AG04449 (cell line): ENCODE data around the gene GPR107.

Experiments used
- CTCF ChIA-PET: fragments of 350-600 bp; formaldehyde crosslinking; extraction: SDS; loops from one replicate; lab custom pipeline; 2021; ENCODE audit warnings: antibody characterized with exemption; lab: Yijun Ruan, JAX
- POLR2A ChIA-PET: fragments of 400-600, 350-600 bp; formaldehyde crosslinking; extraction: SDS; loops from one replicate; lab custom pipeline; 2020; ENCODE audit warnings: antibody characterized with exemption, inconsistent platforms; lab: Yijun Ruan, JAX
- DNase-seq: peaks from one replicate; pipeline ENCODE4 v3.0.0-alpha.2; 2010; ENCODE audit warnings: low read depth, low spot score
- H3K4me3 ChIP-seq: 2 replicates; pipeline ENCODE4 v1.5.1; 2011; ENCODE audit warnings: low read depth, mild to moderate bottlenecking, control low read depth, low read length
- TF ChIP-seq, protein P1 (sequence below): IDR thresholded peaks from one replicate; pipeline ENCODE4 v1.5.1; 2011; ENCODE audit warnings: mild to moderate bottlenecking, moderate library complexity, low read length, control low read depth, inconsistent platforms; ENCODE audit not compliant: insufficient read depth; ENCODE audit errors: missing control alignments

The GPR107 gene

DNA sequence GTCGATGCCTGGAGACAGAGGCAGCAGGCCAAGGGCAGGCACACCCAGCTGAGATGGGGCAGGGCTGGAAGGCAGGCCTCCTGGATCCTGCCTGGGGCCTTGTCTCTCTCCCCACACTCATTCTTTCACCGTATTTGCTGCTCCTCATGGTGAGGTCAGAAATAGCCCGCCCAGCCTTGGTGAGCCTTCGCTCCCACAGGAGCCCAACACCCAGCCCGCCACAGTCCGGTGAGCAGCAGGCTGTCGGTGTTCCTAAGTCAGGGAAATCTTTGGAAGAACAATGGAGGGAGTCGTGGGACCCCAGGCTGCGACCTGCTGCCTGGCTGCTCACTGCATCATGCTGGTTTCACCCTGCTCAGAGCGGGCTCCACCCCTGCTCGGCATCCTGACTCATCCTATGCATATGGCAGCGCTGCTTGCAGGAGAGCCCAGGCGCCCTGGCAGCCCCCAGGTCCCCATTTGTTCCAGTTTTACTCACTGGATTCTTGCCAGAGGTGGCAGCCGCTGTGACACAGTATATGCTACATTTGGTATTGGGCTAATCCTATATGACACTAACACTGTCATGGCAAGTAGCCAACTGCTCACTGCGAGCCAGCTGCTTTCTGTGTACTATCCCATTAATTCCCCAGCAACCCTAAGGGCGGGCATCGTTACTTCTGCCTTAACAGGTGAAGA lies 65.3 kb downstream of the GPR107 start:
- CTCF ChIA-PET: interaction anchor here (1.6 to 21.0 kb wide), 4 partner anchors 10 to 234 kb away, joined by 3 to 384 read pairs (median 32); no protein-coding TSS in a partner anchor
- H3K4me3 ChIP-seq: no peak overlapping the region
- DNase-seq: no peak
- TF ChIP-seq, protein P1, sequence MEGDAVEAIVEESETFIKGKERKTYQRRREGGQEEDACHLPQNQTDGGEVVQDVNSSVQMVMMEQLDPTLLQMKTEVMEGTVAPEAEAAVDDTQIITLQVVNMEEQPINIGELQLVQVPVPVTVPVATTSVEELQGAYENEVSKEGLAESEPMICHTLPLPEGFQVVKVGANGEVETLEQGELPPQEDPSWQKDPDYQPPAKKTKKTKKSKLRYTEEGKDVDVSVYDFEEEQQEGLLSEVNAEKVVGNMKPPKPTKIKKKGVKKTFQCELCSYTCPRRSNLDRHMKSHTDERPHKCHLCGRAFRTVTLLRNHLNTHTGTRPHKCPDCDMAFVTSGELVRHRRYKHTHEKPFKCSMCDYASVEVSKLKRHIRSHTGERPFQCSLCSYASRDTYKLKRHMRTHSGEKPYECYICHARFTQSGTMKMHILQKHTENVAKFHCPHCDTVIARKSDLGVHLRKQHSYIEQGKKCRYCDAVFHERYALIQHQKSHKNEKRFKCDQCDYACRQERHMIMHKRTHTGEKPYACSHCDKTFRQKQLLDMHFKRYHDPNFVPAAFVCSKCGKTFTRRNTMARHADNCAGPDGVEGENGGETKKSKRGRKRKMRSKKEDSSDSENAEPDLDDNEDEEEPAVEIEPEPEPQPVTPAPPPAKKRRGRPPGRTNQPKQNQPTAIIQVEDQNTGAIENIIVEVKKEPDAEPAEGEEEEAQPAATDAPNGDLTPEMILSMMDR: no peak
- POLR2A ChIA-PET: no interaction called here

DNA sequence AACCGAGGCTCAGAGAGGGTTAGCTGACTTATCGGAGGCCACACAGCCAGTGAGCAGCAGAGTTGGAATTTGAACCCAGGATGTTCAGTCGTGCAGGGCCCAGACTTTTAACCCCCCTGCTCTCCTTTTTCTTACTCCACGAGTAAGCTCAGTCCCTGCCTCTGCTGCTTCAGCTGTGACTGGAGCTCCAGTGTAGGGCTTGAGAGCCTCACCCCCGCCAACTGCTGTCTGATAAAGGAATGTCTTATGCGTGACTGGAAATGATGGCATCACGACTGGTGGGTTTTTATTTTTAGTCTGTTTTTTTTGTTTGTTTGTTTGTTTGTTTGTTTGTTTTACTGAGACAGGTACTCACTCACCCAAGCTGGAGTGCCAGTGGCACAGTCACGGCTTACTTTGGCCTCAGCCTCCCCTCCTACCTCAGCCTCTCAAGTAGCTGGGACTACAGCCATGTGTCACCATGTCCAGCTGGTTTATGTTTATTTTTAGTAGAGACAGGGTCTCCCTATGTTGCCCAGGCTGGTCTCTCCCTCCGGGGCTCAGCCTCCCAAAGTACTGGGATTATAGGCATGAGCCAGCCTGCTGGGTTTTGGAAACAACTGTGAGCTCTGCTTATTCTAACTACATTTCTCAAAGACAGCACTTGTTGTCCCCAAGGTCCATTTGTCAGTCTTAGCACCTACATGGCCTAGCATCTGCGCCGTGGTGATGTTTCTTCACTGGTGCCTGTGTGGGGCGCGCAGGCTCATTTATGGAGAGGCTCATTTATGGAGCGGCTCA lies 66.0 kb downstream of the GPR107 start:
- CTCF ChIA-PET: interaction anchor here (1.6 to 21.0 kb wide), 4 partner anchors 9 to 234 kb away, joined by 3 to 384 read pairs (median 32); no protein-coding TSS in a partner anchor
- TF ChIP-seq, protein P1: no peak
- H3K4me3 ChIP-seq: no peak overlapping the region
- POLR2A ChIA-PET: no interaction called here
- DNase-seq: no peak

DNA sequence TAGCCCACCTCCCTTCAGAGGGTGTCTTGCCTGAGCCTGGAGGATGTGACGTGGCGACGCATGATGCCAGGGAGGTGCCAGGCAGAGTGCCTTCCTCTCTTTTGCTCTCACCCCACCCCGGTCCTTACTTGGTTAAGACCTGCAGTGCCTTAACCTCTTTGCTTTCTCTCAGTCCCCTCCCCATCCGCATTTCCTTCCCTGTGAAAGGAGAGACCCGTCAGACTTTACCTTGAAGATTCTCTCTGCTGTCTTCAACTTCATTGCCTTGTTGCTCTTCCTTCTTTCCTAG lies 66.5 kb downstream of the GPR107 start:
- TF ChIP-seq, protein P1: no peak
- ChIA-PET POLR2A (no interaction called here), CTCF (interaction anchor here (2.1 to 21.0 kb wide), 3 partner anchors 9 to 121 kb away, joined by 6 to 384 read pairs (median 59); no protein-coding TSS in a partner anchor)
- H3K4me3 ChIP-seq: no peak overlapping the region
- no peak for DNase-seq

DNA sequence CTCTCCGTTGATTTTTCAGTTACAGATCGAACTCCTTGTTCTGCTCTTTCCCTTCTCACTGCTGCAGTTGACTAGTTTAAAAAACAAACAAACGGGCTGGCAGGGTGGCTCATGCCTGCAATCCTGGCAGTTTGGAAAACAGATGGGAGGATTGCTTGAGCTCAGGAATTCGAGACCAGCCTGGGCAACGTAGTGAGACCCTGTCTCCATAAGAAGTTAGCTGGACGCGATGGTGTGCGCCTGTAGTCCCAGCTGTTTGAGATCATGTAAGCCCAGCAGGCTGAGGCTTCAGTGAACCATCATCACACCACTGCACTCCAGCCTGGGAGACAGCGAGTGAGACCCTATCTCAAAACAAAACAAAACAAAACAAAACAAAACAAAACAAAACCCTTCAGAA lies 67.1 kb downstream of the GPR107 start:
- TF ChIP-seq, protein P1: no peak
- CTCF ChIA-PET: interaction anchor here (21.0 kb wide), 1 partner anchor 120 kb away, joined by 384 read pairs; no protein-coding TSS in a partner anchor
- H3K4me3 ChIP-seq: no peak overlapping the region
- no peak for DNase-seq
- POLR2A ChIA-PET: no interaction called here

DNA sequence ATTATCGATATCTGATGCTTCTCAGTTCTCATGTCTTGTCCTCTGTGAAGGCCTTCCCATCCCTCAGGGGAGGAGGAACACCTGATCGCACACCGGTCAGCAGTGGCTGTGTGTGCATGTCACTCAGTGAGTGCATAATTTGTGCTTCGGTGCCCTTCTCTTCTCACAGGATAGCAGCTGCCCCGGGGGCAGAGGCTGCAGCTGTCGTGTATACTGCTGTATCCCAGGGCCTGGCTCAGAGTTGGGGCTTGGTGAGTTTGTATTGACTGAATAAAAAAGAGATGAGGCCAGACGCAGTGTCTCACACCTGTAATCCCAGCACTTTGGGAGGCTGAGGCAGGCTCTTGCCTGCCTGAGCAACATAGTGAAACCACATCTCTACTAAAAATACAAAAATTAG lies 68.8 kb downstream of the GPR107 start:
- no peak overlapping the region for H3K4me3 ChIP-seq
- ChIA-PET POLR2A (no interaction called here), CTCF (interaction anchor here (0.6 to 21.0 kb wide), 3 partner anchors 16 to 119 kb away, joined by 3 to 384 read pairs (median 14); no protein-coding TSS in a partner anchor)
- no peak for DNase-seq
- TF ChIP-seq, protein P1: no peak
